ENCODE results near the gene METTL9.
"Not testable (repeated sequence)": the region's sequence is repeated elsewhere in the genome, so short reads cannot be mapped to it uniquely, and the experiment has no call there.

The METTL9 gene

GRCh38 chr16:21611556-21612384 is 12.4 kb downstream of the METTL9 start:
- no peak for DNase-seq

GRCh38 chr16:21613361-21613760 is 14.0 kb downstream of the METTL9 start:
- DNase-seq, result no peak

GRCh38 chr16:21613781-21614180 is 14.4 kb downstream of the METTL9 start:
- no peak for DNase-seq

GRCh38 chr16:21614896-21615295 is 15.5 kb downstream of the METTL9 start:
- DNase-seq, result no peak

- no peak for DNase-seq
Observed at GRCh38 chr16:21617607-21618006, 18.2 kb downstream of the METTL9 start.

- no peak for DNase-seq
Observed at GRCh38 chr16:21618281-21618680, 18.9 kb downstream of the METTL9 start.

GRCh38 chr16:21619765-21620425 is 20.5 kb downstream of the METTL9 start:
- no peak for DNase-seq

GRCh38 chr16:21620592-21620991 is 21.2 kb downstream of the METTL9 start:
- no peak for DNase-seq

GRCh38 chr16:21622545-21622944 is 23.2 kb downstream of the METTL9 start:
- DNase-seq, result no peak

GRCh38 chr16:21625026-21625425 is 25.6 kb downstream of the METTL9 start:
- no peak for DNase-seq

GRCh38 chr16:21626659-21627277 is 27.4 kb downstream of the METTL9 start:
- DNase-seq, result no peak

- no peak for DNase-seq
Observed at GRCh38 chr16:21628121-21628726, 28.8 kb downstream of the METTL9 start.

GRCh38 chr16:21628772-21629171 is 29.4 kb downstream of the METTL9 start:
- DNase-seq, result no peak

GRCh38 chr16:21629616-21630539 is 30.5 kb downstream of the METTL9 start:
- not testable (repeated sequence) for DNase-seq

- DNase-seq, result not testable (repeated sequence)
Observed at GRCh38 chr16:21630866-21631265, 31.5 kb downstream of the METTL9 start.

- DNase-seq, result not testable (repeated sequence)
Observed at GRCh38 chr16:21631376-21631775, 32.0 kb downstream of the METTL9 start.

- DNase-seq, result not testable (repeated sequence)
Observed at GRCh38 chr16:21631951-21632575, 32.7 kb downstream of the METTL9 start.

GRCh38 chr16:21634216-21634615 is 34.8 kb downstream of the METTL9 start:
- DNase-seq, result no peak

- not testable (repeated sequence) for DNase-seq
Observed at GRCh38 chr16:21635694-21636093, 36.3 kb downstream of the METTL9 start.

GRCh38 chr16:21637032-21637968 is 37.9 kb downstream of the METTL9 start:
- no peak for DNase-seq

- DNase-seq, result no peak
Observed at GRCh38 chr16:21638573-21638975, 39.2 kb downstream of the METTL9 start.

Measured in NCI-H1436 (cell line).